Glomerular visceral epithelial cell (primary cell): ENCODE data around the gene PRM2.
"Not testable (repeated sequence)": the region's sequence is repeated elsewhere in the genome, so short reads cannot be mapped to it uniquely, and the experiment has no call there.

Source experiments
- DNase-seq: peaks from one replicate; pipeline ENCODE4 v3.0.0-alpha.2; 2016; ENCODE audit errors: extremely low spot score

The PRM2 gene

DNA sequence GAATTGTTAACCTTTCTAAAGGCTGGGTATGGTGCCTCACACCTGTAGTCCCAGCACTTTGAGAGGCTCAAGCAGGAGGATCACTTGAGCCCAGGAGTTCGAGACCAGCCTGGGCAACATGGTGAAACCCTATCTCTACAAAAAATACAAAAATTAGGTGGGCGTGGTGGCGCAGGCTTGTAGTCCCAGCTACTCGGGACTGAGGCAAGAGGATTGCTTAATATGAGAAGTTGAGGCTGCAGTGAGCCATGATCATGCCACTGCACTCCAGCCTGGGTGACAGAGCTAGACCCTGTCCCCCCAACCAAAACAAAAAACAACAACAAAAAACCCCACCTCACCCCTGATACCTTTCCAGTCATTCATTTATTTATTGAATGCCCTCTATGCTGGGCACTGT lies 13.4 kb upstream of the PRM2 start:
- DNase-seq = not testable (repeated sequence)

DNA sequence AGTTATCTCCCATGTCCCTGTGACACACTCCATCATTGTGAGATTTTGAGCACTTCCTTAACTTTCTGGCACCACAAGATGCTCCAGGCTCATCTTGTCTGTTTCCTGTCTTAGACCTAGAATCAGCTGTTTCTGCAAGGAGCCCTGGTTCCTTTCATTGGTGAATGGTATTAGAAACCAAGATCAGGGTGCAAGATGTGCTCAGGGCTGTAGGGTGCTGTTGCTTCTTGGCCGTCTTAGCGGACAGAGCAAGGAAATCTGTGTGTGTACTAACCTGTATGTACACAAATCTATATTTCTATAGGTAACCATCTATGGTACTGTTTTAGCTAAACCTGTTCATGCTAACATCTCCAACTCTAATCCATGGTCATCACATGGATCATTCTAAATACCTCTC lies 12.9 kb upstream of the PRM2 start:
- no peak for DNase-seq

DNA sequence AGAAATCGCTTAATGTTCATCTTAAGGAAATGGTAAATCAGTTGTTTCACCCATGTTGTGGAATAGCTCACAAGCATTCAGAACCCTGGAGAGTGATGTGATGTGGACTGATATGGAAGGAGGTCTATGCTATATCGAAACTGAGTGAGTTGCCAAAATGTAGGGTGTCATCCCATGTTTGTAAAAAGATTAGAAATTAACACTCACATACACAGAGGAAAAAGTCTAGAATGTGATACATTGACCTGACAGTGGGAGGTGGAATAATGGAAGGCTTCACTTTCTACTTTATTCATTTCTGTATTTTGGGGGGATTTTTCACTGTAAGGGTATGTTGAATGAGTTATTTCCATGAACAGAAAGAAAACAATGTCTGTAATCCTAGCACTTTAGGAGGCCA lies 9.6 kb upstream of the PRM2 start:
- no peak for DNase-seq

DNA sequence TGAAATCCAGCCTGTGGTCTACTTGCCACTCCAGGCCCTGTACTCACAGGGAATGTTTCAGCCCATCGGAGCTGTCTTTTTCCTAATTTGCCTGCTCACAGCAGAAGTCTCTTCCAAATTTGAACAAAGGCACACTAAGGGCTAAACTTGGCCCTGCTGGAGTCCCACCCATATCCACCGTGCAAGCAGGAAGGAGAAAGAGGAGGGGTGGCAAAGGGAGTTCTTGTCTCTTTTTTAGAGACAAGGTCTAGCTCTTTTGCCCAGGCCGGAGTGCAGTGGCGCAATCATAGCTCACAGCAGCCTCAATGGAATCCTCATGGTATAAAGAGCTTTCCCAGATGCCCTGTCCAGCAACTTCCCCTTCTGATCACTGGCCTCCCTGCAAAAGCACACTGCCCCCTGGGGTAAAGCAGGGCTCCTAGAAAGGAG lies 7.6 kb upstream of the PRM2 start:
- DNase-seq = no peak

GRCh38 chr16:11280616-11281522 lies 4.6 kb upstream of the PRM2 start, which contains the start of gene PRM1:
PRM1 (minus strand) TSS chr16:11281330; CDS start chr16:11281238, 92 bp downstream.
- DNase-seq = no peak

- DNase-seq = no peak
Measured at GRCh38 chr16:11278681-11279628, 2.7 kb upstream of the PRM2 start.

GRCh38 chr16:11277607-11278337 lies 1.5 kb upstream of the PRM2 start:
- DNase-seq = no peak

DNA sequence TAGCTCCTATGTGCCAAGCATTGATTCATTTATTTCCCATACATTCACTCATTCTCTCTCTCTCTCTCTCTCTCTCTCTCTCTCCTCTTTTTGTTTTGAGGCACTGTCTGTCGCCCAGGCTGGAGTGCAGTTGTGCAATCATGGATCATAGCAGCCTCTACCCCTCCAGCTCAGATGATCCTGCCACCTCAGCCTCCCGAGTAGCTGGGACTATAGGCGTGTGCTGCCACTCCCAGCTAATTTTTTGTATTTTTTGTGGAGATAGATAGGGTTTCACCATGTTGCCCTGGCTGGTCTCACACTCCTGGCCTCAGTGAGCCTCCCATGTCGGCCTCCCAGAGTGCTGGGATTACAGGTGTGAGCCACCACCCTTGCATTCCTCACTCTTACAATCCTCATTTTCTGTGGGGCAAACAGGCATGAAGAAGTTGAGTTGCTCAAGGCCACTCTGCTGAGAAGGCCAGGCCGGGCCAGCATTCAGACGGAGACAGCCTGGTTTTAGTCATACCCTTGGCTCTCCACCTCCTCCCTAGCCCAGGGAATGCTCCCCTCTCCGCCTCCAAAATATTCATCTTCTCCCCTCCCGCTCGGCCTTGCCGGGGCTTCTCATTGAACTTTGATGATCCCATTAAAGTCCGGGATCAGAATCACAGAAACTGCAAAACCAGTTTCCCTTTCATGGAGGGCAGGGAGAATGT lies 765 bp upstream of the PRM2 start:
- no peak for DNase-seq

- DNase-seq = no peak
Measured at GRCh38 chr16:11274964-11275363, 1.3 kb downstream of the PRM2 start.

- DNase-seq = no peak
Measured at GRCh38 chr16:11273721-11274324, 2.5 kb downstream of the PRM2 start.

GRCh38 chr16:11272921-11273720 lies 3.2 kb downstream of the PRM2 start, which contains the start of gene PRM3:
PRM3 (minus strand) TSS chr16:11273629; CDS start chr16:11273595, 34 bp downstream.
- no peak for DNase-seq

DNA sequence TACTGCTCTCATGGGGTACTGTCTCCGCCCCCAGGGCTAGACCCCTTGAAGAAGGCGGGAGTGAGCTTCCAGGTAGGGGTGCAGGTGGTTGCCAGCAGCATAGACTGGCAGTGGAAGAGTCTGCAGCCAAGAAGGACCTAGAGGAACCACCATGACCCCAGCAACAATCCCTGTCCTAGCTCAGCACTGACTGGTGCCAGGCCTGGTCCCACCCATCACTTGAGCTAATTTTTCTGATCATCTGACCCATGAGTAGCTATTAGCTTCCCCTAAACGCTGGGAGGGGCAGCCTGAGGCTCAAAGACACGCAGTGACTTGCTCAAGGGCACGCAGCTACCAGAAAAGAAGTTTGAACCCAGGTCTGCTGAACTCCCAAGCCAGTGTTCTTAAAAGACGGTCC lies 3.8 kb downstream of the PRM2 start:
- DNase-seq = no peak

DNA sequence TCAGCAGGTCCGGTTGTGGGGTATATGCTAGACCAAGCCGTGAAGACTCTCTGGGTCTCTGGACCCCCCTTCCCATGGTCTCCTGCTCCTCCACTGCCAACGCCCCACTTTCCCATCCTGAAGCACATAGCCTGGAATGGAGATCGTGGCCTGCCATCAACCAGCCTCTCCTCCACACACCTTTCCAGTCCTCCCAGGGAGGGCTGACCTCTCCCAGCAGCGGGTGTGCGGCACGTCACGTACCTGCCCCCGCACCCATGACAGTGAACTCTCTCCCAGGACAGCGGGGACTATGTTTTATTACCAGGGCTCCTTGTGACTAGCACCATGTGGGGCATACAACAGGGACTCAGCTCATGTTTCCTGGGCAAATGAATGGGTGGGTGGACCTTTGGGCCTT lies 4.7 kb downstream of the PRM2 start:
- DNase-seq = no peak

DNA sequence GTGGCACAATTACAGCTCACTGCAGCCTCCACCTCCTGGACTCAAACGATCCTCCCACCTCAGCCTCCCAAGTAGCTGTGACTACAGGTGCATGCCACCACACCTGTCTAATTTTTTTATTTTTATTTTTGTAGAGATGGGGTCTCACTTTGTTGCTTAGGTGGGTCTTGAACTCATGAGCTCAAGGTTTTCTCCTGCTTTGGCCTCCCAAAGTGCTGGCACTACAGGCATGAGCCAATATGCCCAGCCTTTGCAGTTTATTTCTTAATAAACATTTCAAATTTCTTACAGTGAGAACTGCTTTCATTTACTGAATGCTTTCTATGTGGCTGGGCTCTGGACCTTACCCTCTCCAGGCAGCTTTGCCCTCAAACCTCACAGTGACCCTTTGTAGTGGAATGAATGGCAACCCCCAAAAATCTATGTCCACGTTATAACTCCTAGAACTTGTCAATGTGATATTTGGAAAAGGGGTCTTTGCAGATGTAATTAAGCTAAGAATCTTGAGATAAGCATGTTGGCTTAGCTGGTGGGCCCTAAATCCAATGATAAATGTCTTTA lies 5.6 kb downstream of the PRM2 start:
- no peak for DNase-seq

- no peak for DNase-seq
Measured at GRCh38 chr16:11268921-11269375, 7.3 kb downstream of the PRM2 start, which contains the start of gene TNP2. TNP2 (minus strand) TSS chr16:11269325; CDS start chr16:11269262, 63 bp downstream.

- DNase-seq = no peak
Measured at GRCh38 chr16:11265124-11265523, 11.2 kb downstream of the PRM2 start.

- no peak for DNase-seq
Measured at GRCh38 chr16:11264155-11264832, 12.0 kb downstream of the PRM2 start.

DNA sequence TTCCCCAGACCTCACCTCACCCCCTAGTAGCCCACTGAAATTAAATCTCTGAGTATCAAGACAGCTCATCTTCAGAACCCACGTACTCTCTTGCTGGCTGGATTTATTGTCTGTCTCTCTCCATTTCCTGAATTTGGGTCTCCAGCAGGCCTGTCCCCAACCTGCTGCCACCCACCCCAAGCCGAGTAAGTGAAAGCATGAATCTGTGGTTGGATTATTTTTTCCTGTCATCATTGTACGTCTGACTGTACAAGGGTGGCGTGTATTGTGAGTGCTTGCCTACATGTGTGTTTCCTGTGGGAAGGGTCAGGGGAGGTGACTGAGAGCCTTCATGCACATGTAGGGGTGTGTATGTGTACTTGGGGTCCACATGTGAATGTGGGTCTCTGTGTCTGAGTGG lies 12.5 kb downstream of the PRM2 start:
- DNase-seq = no peak

DNA sequence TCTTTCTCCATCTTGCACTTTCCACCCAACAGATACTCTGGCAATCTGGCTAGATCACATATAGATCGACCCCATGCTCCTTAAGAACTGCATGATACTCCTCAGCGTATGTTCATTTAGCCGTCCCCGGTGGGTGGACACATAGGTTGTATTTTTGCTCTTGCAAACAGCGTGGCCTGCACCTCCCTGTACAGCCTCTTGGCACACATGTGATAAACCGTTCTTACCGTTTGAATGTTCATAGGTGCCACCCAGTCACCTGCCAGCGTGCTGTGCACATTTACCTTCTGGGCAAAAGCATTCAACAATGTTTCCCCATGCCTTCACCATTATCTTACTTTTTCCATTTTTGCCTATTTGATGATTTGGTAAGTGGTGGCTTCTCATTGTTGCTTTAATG lies 13.4 kb downstream of the PRM2 start:
- no peak for DNase-seq
